ENCODE results near the gene ZNF101. TPM values are rescaled to one million over a fixed set of nuclear protein-coding genes. Genes with fewer than 3 reads are reported as not detected.

Gene ZNF101
- total RNA-seq, 1 donor, result 94.2 TPM

GRCh38 chr19:19704836-19705235, 36.2 kb downstream of the ZNF101 start:
- Histone ChIP-seq H3K4me1 (ENCODE audit: insufficient read depth, low read length) (no peaks in the 10 kb centered on the region), H3K4me3 (ENCODE audit: low read length) (no peak overlapping the region), H3K27me3 (ENCODE audit: insufficient read depth, low read length) (no peaks in the 10 kb centered on the region), H3K9me3 (ENCODE audit: low read depth, low read length) (peaks cover 44% of the 10 kb centered on the region)

DNA sequence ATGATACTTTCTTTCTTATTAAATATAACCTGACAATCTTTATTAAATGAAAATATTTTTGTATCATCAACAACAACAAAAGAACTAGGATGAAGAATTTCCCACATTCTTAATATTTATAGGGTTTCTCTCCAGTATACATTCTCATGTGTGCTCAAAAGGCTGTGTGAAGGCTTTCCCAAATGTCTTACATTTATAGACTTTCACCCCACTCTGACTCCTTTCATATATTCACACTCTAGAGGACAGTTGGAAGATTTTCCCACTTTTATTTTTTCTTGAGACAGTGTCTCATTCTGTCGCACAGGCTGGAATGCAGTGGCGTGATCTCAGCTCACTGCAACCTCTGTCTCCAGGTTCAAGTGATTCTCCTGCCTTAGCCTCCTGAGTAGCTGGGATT, 41.9 kb downstream of the ZNF101 start:
- Histone ChIP-seq H3K27me3 (ENCODE audit: insufficient read depth, low read length) (no peaks in the 10 kb centered on the region), H3K4me3 (ENCODE audit: low read length) (no peak overlapping the region), H3K9me3 (ENCODE audit: low read depth, low read length) (peaks cover 95% of the 10 kb centered on the region), H3K4me1 (ENCODE audit: insufficient read depth, low read length) (no peaks in the 10 kb centered on the region)

GRCh38 chr19:19711306-19711933, 42.8 kb downstream of the ZNF101 start:
- Histone ChIP-seq H3K27me3 (ENCODE audit: insufficient read depth, low read length) (no peaks in the 10 kb centered on the region), H3K4me3 (ENCODE audit: low read length) (no peak overlapping the region), H3K9me3 (ENCODE audit: low read depth, low read length) (peaks cover 95% of the 10 kb centered on the region), H3K4me1 (ENCODE audit: insufficient read depth, low read length) (no peaks in the 10 kb centered on the region)

- Histone ChIP-seq H3K4me1 (ENCODE audit: insufficient read depth, low read length) (no peaks in the 10 kb centered on the region), H3K9me3 (ENCODE audit: low read depth, low read length) (peaks cover 99% of the 10 kb centered on the region), H3K27me3 (ENCODE audit: insufficient read depth, low read length) (no peaks in the 10 kb centered on the region), H3K4me3 (ENCODE audit: low read length) (no peak overlapping the region)
These were observed 43.5 kb downstream of the ZNF101 start for GRCh38 chr19:19711934-19712828.

DNA sequence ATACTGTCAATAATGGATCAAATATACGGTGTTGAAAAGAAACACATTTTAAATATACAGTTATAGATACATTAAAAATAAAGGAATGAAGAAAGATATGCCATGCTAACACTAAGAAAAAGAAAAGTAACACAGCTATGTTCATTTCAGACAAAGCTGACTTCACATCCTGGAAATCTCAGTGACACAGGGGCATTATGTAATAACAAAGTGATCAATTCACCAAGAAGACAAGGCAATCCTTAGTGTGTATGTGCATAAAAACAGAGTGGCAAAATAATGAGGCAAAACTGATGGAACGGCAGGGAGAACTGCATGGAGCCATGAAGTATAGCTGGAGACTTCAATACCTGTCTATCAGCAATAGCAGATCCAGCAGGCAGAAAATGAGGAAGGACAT, 51.2 kb downstream of the ZNF101 start:
- H3K9me3 ChIP-seq (ENCODE audit: low read depth, low read length), result peaks cover 80% of the 10 kb centered on the region
- no peak overlapping the region for H3K4me3 ChIP-seq (ENCODE audit: low read length)
- no peaks in the 10 kb centered on the region for H3K4me1 ChIP-seq (ENCODE audit: insufficient read depth, low read length)
- no peaks in the 10 kb centered on the region for H3K27me3 ChIP-seq (ENCODE audit: insufficient read depth, low read length)

DNA sequence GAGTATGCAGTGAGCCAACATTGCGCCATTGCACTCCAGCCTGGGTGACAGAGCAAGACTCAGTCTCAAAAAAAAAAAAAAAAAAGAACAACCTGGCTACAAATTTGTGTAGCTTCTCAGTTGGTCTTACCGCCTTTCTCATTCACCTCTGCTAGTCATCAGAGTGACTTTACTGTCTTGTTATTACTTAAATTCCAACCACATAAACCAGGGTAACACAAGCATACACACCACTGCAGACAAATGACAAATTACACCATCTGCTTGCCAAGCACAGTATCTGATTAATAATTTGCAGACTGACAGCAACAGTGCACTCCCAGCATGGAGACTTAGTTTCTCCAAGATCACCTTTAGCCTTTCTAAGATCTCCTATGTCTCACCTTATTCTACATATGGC, 53.3 kb downstream of the ZNF101 start:
- Histone ChIP-seq H3K9me3 (ENCODE audit: low read depth, low read length) (peaks cover 59% of the 10 kb centered on the region), H3K27me3 (ENCODE audit: insufficient read depth, low read length) (no peaks in the 10 kb centered on the region), H3K4me3 (ENCODE audit: low read length) (no peak overlapping the region), H3K4me1 (ENCODE audit: insufficient read depth, low read length) (no peaks in the 10 kb centered on the region)

DNA sequence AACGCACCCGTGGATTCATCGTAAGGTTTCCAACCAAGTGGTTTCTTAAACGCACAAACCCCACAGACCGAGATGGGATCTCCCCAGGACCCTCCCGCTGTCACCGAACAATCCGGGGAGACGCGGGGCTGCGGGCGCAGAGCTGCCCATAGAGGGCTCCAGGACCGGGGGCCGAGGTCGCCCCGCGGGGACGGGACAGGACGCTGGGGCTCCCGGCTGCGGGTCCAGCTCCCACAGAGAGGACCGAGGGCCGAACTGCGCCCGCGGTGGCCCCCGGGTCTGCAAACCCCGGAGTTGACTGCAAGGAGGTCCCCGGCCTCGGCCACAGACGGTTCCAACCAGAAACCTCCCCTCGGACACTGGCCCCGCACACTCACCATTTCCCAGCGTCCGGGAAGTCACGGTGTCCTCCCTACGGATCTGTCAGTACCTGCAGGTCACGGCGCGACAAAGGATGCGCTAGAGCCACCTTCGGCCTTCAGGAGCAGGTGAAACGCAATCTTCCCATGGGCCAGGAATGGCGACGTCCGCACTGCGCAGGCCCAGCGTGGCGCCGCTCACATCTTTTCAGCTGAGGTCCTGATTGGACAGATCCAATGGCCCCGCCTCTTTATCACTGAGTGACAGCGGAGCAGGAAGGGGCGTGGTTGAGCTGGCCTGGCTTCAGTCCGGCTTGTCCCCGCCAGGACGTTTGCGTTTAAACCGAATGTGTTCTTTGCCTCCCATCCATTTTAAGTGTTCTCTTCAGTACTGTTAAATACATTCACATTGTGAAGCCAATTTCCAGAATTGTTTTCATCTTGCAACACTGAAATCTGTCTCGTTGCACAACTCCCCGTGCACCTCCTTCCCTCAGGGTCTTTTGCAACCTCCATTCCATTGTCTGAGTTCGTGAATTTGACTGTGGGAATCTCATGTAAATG, 64.2 kb downstream of the ZNF101 start, which contains the start of gene ZNF14:
Gene ZNF14 (minus strand): TSS at position 534 of the 923 bp plus-strand sequence. CDS start 154 bp downstream, at position 380.
- peak within 1 kb of the TSS; percentile 97 for H3K4me3 ChIP-seq (ENCODE audit: low read length)
- H3K27me3 ChIP-seq (ENCODE audit: insufficient read depth, low read length), result no peaks in the 10 kb centered on the region
- H3K4me1 ChIP-seq (ENCODE audit: insufficient read depth, low read length), result peaks cover 16% of the 10 kb centered on the region
- peaks cover 6% of the 10 kb centered on the region for H3K9me3 ChIP-seq (ENCODE audit: low read depth, low read length)

Other genes with a start within 250 kb of the ZNF101 start
- gene TSSK6, start 153.3 kb upstream of the ZNF101 start, total RNA-seq, result 6.3 TPM
- gene NDUFA13, start 152.6 kb upstream of the ZNF101 start, total RNA-seq, result 68.8 TPM
- 0.10 TPM for gene YJEFN3, start 139.9 kb upstream of the ZNF101 start, total RNA-seq
- gene CILP2, start 130.6 kb upstream of the ZNF101 start, total RNA-seq, result 0.31 TPM
- 12.7 TPM for gene PBX4, start 50.2 kb upstream of the ZNF101 start, total RNA-seq
- gene LPAR2, start 40.6 kb upstream of the ZNF101 start, total RNA-seq, result 21.9 TPM
- 48.6 TPM for gene GMIP, start 25.2 kb upstream of the ZNF101 start, total RNA-seq
- 78.2 TPM for gene ATP13A1, start 5.2 kb upstream of the ZNF101 start, total RNA-seq
- 68.2 TPM for gene ZNF14, start 64.3 kb downstream of the ZNF101 start, total RNA-seq
- gene ZNF506, start 152.9 kb downstream of the ZNF101 start, total RNA-seq, result 71.5 TPM
- gene ZNF253, start 197.0 kb downstream of the ZNF101 start, total RNA-seq, result 6.6 TPM
- gene ZNF93, start 232.1 kb downstream of the ZNF101 start, total RNA-seq, result 15.0 TPM